ENCODE measurements around the gene RGS3. TPM values are rescaled to one million over a fixed set of nuclear protein-coding genes. Genes with fewer than 3 reads are reported as not detected.

Gene RGS3
- total RNA-seq, 1 donor from 2014 or later: 66.2 TPM

- ATAC-seq (no peak), DNase-seq (no peak)
- H3K27me3 ChIP-seq (ENCODE audit: low read depth): no peaks in the 10 kb centered on the region
- no peak overlapping the region for H3K27ac ChIP-seq
- H3K9me3 ChIP-seq: no peaks in the 10 kb centered on the region
- TF ChIP-seq CTCF (IDR thresholded peaks at IDR 0.05): no peak
- peaks cover 40% of the 10 kb centered on the region for H3K4me1 ChIP-seq
- peaks cover 29% of the 10 kb centered on the region for H3K36me3 ChIP-seq
- H3K4me3 ChIP-seq: no peak overlapping the region
- intact Hi-C loops (cut with DNase I): no loop called here
These were observed 65.9 kb downstream of the RGS3 start for GRCh38 chr9:113529336-113530009.

GRCh38 chr9:113530022-113530635, 66.6 kb downstream of the RGS3 start:
- DNase-seq (no peak), ATAC-seq (no peak)
- H3K27me3 ChIP-seq (ENCODE audit: low read depth): no peaks in the 10 kb centered on the region
- intact Hi-C loops (cut with DNase I): no loop called here
- no peaks in the 10 kb centered on the region for H3K9me3 ChIP-seq
- H3K36me3 ChIP-seq: peaks cover 30% of the 10 kb centered on the region
- H3K27ac ChIP-seq: no peak overlapping the region
- H3K4me1 ChIP-seq: peaks cover 33% of the 10 kb centered on the region
- TF ChIP-seq CTCF (IDR thresholded peaks at IDR 0.05): no peak
- no peak overlapping the region for H3K4me3 ChIP-seq

- H3K9me3 ChIP-seq: no peaks in the 10 kb centered on the region
- peaks cover 33% of the 10 kb centered on the region for H3K36me3 ChIP-seq
- no peak overlapping the region for H3K4me3 ChIP-seq
- no peak overlapping the region for H3K27ac ChIP-seq
- ATAC-seq: no peak
- no peak for TF ChIP-seq CTCF (IDR thresholded peaks at IDR 0.05)
- DNase-seq: no peak
- H3K27me3 ChIP-seq (ENCODE audit: low read depth): no peaks in the 10 kb centered on the region
- intact Hi-C loops (cut with DNase I): no loop called here
- peaks cover 25% of the 10 kb centered on the region for H3K4me1 ChIP-seq
These were observed 67.4 kb downstream of the RGS3 start for GRCh38 chr9:113530942-113531341.

GRCh38 chr9:113531919-113532808, 68.6 kb downstream of the RGS3 start:
- no peaks in the 10 kb centered on the region for H3K9me3 ChIP-seq
- intact Hi-C loops (cut with DNase I): no loop called here
- DNase-seq: no peak
- peaks cover 40% of the 10 kb centered on the region for H3K36me3 ChIP-seq
- H3K27me3 ChIP-seq (ENCODE audit: low read depth): no peaks in the 10 kb centered on the region
- ATAC-seq: no peak
- no peak overlapping the region for H3K27ac ChIP-seq
- H3K4me3 ChIP-seq: no peak overlapping the region
- TF ChIP-seq CTCF (IDR thresholded peaks at IDR 0.05): no peak
- peaks cover 23% of the 10 kb centered on the region for H3K4me1 ChIP-seq

- ATAC-seq: no peak
- Histone ChIP-seq H3K27ac (no peak overlapping the region), H3K4me3 (no peak overlapping the region), H3K27me3 (ENCODE audit: low read depth) (no peaks in the 10 kb centered on the region), H3K36me3 (peaks cover 37% of the 10 kb centered on the region), H3K4me1 (peaks cover 17% of the 10 kb centered on the region), H3K9me3 (no peaks in the 10 kb centered on the region)
- TF ChIP-seq CTCF (IDR thresholded peaks at IDR 0.05): no peak
- intact Hi-C loops (cut with DNase I): no loop called here
- no peak for DNase-seq
These were observed 69.3 kb downstream of the RGS3 start for GRCh38 chr9:113532809-113533190.

Measured in lower lobe of right lung (tissue), 2 donors.